ENCODE measurements around the gene TRIM15.
A peak's percentile ranks its signal among the peaks of the same experiment; 100 is the strongest.
"Not testable (repeated sequence)": the region's sequence is repeated elsewhere in the genome, so short reads cannot be mapped to it uniquely, and the experiment has no call there.

The TRIM15 gene

DNA sequence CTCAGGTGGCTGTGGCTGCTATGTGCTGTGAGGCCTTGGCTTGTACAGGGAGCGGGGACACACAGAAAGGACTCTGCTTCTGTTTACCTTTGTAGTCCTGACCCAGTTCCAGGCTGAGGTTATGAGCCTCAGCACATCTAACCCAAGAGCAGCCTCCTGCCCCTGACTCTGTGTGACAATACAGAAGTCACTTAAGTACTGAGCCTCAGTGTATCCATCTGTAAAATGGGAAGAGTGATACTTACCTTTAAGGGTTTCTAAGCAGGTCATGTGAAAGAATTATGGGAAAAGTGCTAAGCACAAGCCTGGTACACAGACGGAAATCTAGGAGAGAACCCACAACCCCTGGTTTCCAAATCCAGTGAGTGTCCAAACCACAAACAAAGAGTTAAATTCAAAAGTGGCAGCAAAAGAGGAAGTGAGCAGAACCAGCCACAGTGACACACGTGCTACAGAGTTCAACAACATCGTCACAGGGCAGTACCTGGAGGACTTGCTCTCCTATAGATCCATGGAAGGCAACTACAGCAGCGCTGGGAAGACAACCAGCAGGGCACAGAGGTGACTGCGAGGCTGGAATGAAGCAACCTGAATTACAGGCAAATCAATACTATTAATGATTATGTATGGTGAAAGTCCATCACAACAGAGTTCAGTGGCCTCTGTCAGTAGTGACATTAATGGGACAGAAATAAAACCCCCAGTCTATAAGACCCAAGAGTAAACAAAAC is 37.4 kb downstream of the TRIM15 start:
- DNase-seq: no peak

DNA sequence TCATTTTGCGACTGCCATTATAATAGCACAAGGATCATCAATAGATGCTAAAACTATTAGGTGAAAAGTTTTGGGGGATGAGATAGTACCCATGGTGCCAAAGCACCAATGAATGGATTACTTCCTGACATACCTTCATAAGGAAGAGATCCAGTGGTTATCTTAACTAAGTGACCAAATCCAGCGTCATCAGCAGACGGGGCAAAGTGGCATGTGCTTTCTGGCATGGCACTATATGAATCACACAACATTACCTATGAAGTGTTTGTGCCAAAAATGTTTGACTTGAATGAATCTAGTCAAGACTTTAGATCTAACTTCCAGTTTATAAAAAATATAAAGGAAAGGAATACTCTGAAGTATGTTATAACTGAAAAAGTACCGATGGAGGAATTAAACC is 39.0 kb downstream of the TRIM15 start:
- DNase-seq: no peak

DNA sequence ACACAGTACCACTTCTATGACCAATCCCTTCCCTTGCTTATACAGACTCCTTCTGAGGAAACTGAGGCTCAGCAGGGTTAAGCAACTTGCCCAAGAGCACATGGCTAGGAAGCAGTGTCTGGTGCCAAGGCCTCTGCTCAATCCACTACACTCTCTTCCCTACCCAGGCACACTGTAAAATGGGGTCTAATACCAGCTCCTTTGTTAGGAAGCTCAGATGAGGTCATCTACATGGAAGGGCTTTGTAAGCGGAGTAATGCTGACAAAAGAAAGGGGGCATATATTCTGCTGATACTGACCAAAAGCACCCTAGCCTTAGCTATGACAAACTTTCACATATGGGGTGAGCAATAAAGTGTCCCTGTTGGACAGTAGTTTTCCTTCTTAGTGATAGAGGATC is 40.8 kb downstream of the TRIM15 start:
- DNase-seq: no peak

DNA sequence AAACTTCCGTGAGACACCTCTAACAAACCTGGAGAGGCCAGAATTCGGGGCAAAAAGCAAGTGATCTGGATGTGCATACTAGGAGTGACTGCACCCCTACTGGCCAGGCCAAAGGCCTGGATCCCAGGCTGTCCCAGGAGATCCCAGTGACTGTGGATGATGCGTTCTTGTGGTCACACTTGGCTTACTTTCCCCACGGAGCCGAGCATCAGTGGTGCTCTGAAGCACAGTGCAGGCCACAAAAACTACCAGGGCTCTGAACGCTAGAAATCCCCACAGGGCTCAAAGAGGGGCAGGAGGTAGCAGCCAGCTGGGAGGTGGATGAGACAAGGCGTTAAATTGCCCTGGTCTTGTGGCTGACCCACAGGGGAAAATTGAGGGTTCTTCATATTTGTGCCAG is 42.8 kb downstream of the TRIM15 start:
- no peak for DNase-seq

DNA sequence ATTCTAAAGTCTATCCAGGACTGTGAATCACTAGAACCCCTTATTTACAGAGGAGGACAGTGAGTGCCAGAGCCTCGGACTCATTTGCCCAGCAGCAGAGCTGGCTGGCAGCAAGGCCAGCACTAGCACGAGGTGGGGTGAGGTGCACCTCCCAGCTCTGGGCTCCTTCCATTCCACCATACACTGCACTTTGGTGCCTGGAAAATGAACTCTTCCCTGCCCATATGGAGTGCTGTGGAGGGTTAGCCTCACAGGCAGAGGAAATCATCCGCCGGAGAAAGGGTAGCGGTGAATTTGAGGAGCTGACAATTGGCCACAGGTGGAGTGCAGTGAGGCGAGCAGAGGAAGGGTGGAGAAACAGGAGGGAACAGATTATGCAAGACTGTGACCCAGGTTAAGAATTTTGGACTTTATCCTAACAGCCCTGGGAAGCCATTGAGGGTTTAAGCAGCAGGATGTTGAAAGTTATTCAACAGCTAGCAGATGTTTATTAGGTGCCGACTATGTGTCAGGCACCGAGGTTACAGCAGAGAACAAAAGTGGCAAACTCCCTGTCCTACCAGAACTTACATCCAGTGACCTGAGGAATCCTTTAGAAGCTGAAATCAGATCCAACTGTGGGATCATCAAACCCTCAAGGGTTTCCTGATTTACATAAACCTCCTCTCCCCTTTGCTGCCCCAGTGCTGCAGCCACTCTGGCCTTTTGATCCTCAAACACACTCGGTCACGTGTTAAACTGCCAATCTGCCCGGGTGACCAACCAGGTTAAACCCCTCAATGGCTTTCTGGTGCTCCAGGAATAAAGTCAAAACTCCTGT is 43.7 kb downstream of the TRIM15 start:
- DNase-seq: no peak

DNA sequence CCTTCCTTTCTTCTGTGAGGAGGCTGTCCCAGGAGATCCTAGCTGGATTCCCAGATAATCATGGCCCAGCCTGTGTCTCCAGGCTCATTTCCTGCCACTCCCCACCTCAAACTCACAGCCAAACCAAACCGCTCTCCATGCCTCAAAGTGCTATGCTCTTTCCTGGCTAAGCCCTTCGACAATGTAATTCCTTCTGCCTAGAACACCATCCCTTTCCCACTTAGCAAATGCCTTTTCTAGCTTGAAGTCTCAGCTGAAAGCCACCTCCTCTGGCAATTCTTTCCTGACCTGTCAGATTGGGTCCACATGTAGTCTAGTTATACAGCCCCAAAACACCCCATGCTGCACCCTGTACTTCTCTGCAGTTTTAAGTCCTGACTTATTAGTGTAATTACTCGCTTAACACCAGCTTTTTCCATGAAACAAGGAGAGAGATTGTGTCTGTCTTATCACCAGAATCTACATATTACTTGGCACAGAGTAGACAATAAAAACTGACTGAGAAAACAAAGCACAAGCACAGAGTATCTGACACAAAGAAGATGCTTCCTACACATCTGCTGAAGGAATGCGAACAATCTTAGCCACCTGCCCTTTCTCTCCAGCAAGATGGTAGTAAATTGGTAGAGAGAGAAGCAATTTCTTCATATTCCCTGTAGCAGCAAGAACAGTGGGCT is 44.4 kb downstream of the TRIM15 start:
- DNase-seq: no peak

DNA sequence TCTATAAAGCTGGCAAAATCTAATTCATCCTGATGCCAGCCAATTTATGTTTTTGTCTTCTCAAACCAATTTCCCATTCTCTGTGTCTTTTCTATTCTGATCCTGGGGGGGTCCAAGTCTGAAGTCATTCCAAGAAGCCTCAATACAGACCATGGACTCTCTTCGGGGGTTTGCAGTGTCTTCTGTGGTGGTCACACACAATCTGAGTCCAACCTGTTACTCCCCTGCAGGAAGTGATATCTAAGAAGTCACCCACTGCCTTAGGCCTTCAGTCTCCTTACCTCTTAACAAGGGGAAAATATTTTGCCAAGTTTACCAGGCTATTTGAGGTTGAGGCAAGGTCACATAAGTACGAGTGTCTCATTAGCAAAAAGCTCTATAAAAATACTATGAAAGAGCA is 48.0 kb downstream of the TRIM15 start:
- DNase-seq: no peak

DNA sequence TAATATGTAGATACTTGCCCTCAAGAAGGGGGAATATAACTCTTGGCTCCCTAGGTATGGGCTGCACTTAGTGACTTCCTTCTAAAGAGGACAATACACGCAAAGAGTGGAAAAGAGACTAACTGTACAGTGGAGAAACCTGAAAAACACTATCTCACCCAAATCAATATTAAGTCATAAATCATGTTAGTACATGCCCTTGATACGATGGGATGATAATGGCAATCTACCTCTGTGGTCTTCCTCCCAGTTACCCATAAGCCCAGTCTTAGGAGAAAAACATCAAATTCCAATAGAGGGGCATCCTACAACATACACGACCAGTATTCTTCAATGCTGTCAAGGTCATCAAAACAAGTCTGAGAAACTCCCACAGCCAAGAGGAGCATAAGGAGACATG is 48.6 kb downstream of the TRIM15 start:
- DNase-seq: no peak

DNA sequence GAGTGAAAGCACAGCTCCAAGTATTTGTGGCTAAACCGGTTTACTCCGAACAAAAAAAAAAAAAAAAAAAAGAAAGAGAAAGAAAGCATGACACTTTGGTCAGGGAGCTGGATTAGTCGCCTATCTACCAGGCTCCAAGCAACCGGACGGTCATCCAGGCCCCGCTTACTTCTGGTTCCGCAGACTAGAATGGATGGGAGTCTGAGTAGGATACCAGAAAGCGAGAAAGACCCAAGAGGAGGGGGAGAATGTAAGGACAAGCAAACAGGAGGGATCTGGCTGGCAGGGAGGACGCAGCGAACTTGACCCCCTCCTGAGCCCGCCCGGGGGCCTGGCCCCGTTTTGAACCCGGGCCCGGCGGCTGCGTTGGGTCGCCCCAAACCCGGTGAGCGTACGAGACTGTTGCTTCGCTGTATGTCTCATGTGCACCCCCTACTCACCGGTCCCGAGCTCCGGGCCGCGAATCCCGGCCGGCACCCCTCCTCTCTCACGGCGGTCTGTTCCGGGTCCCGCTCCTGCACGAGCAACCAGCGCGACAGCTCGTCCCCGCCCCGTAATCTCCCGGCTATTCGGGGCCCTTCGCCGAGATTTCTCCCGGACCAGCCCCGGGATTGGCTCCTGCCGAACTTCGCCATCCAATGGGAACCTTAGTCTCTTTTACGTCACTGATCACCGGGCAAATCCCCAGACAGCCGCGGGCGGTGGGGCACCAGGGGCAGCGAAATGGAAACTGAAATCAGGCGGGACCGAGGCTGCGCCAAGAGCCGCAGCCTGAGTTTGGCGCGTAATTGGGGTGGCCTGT is 49.7 kb downstream of the TRIM15 start, which contains the start of gene TRIM26:
Gene TRIM26 (minus strand): TSS at position 542 of the 802 bp plus-strand sequence. CDS start 14,303 bp downstream, outside the sequence.
- peak; percentile 95 to 96 for DNase-seq

DNA sequence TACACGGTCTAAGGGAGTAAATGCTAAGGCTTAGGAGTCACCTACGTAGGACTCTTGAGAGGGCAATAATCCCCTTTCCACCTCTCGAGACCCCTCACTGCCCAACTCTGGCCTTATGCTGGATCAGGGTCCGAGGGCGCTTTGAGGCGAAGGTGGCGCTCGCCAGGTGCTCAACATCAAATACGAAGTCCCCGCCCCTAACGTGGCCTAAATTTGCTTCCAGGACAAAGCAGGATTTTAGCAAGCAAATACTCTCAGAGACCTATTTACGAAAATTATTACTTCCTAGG is 50.3 kb downstream of the TRIM15 start:
- DNase-seq: no peak

DNA sequence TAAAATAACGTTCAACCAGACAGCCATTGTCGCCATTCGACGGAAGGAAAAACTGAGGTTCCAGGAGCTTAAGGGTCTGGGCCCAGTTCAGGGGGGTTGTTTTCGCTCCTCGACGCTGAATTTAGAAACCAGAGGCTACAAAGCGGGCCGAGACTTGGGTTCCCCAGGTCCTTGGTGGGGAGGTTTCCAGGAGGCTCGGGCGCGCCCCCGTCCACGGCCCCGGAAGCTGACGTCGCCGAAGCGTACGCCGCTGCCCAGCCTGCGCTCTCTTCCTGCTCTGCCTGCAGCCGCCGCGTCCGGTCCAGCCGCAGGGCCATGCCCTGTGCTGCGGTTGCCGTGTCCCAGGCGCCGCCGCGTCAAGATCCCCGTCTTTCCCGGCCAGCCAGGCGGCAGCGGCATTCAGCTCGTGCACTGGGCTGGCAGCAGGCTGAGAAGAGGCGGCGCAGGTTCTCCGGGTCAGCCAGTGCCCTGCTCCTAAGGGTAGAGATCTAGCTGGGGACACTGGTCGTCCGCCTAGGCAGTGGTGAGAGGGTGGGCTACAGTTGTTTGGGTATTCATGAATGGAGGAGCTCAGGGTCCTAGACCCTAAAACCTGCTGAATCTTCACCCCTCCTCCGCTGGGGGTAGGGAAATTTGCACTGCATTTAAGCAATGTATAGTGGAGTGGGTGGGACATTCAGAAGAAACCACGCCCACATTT is 50.8 kb downstream of the TRIM15 start:
- peak; percentile 60 to 71 for DNase-seq

DNA sequence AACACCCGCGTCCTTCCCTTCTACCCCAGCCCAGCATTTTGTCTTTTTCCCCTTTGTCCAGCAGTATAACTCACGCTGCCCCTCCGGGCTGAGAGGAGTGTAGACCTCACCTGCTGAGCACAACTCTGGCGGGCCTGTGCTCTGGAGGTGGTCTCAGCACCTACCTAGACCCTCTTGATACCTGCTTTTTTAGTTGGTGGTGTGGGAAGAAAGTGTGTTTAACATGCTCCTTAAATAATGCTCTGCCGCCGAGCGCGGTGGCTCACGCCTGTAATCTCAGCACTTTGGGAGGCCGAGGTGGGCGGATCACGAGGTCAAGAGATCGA is 51.3 kb downstream of the TRIM15 start:
- no peak for DNase-seq

DNA sequence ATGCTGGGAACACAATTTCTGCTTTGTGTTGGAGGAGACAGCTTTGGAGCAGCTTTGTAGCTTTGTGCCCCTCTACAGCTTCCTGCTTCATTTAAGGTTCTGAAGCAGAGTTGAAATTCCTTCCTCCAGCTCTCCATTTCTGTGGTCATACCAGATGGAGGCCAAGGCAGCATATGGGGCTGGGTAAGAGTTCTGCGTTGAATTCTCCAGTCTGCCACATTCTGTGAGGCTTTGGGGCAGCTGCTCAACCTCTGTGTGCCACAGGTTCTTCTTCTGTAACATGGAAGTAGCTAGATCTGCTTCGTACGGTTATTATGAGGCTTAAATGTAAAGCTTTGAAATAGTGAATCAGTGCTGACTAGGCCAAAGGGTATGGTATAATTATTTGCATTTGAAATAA is 52.8 kb downstream of the TRIM15 start:
- DNase-seq: no peak

DNA sequence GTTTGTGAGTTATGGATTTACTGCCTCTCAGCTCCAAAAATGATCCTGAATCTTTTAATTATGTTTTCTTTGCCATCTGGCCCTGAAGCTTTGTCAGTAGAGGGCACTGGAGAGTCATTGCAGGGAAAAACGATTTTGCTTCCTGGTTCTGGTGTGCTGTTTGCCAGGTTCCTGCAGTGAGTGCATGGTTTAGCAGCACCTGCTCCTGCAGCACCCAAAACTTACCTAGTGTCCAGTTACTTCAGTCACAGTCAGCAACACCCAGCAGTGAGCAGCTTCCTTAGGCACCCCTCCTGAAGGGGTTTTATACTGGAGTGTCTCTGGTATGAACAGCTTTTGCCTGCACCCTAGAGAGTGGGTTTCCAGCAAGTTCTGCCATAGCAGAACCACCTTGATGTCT is 55.9 kb downstream of the TRIM15 start:
- DNase-seq: peak; percentile 49 to 59

DNA sequence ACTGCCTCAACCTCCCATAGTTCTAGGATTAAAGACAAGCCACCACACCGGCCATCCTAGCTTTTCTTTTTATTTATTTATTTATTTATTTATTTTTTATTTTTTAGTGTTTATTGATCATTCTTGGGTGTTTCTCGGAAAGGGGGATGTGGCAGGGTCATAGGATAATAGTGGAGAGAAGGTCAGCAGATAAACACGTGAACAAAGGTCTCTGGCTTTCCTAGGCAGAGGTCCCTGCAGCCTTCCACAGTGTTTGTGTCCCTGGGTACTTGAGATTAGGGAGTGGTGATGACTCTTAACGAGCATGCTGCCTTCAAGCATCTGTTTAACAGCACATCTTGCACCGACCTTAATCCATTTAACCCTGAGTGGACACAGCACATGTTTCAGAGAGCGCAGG is 58.0 kb downstream of the TRIM15 start:
- not testable (repeated sequence) for DNase-seq

DNA sequence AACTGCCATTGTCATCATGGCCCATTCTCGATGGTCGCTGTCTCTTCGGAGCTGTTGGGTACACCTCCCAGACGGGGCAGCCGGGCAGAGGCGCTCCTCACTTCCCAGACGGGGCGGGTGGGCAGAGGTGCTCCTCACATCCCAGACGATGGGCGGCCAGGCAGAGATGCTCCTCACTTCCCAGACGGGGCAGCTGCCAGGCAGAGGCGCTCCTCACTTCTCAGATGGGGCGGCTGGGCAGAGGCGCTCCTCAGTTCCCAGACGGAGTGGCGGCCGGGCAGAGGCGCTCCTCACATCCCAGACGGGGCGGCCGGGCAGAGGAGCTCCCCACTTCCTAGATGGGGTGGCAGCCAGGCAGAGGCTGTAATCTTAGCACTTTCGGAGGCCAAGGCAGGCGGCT is 58.6 kb downstream of the TRIM15 start:
- DNase-seq: not testable (repeated sequence)

Data from activated CD4-positive, alpha-beta T cell treated with anti-CD3 and anti-CD28 coated beads for 4 hours (primary cell).